ENCODE measurements around the gene COL6A5.

Gene COL6A5

DNA sequence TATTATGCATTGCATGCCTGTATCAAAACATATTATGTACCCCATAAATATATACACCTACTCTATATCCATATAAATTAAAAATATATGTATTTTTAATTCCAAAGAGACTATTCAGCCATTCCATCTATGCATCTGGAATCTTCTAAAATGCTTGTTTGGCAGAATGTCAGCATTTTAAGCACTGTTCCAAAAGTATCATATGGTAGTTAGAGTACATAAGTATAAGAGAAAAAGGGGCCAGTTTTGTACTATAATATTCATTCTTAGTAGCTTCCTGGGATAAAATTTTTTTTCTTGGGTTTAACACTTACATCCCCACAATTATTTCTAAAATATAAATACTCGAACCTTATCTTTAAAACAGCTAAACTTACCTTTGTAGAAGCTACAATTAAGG is 111.1 kb downstream of the COL6A5 start:
- DNase-seq, result no peak

DNA sequence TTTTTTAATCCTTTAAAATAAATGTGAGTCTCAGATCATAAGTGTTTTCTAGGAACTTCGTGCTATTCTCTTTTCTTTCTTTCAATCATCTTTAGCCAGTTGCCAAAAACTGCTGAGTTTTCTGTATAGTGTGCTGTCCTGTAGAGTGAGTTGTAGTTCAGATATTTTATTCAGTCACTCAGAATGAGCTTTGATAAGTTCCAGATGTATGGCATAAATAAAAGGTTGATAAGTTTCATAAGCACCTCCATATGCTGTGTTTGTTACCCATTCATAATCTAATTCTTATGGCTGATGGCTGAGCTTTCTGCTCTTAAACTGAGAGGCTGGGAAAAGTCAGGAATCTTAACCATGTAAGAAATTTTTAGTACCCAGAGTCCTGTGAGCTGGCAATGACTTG is 112.2 kb downstream of the COL6A5 start:
- DNase-seq, result no peak

DNA sequence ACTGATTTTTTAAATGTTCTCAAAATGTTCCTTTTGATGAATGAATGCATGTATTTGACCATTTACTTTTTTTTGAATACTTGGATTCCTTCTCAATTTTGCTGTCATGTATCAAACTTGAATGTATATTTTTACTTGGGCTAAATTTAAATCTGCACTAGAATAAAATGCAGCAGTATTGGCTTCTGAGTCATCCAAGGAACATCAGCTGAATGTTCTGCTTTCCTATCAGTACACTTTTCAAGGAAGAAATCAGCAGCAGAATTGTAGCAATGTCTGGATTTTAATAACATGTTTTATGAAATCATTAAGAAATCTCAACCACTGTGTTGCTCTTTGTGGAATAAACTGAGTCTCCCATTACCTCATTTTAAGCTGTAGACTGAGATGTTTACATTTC is 114.5 kb downstream of the COL6A5 start:
- no peak for DNase-seq

DNA sequence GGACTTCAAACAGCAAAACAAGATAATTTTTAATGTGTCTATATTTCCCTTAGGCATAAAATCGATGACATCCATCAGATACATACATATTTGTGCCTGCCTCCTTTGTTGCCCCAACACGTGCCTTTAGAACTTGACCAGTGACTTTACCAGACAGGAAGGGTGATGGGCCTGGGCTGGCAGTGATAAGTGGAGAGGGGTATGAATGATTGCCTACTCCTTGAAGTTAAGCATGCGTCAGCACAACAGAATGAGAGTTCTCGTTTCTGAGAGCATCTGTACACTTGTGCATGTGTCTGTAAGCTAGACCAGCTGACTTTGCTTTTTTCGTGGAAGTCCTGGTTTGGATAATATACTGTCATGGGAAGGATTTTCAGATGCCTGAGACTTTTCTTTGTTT is 116.6 kb downstream of the COL6A5 start:
- no peak for DNase-seq

DNA sequence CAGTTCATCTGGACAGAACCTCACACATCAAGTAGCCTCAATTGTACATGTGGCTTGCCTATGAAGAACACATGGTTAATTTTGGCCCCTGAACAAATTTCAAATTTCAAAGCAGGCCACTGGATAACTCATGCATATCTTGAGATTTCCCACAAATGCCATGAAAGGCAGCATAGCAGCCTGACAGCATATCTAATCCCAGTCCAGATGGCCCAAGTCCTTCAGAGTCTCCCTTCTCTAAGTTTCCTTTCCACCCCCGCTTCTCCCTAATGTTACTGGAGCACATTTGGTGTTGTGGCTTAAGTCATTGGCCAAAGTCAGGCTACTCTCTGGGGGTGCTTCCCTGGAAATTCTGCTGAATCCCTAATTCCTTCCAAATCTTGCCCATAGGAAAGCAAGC is 117.7 kb downstream of the COL6A5 start:
- DNase-seq, result no peak

DNA sequence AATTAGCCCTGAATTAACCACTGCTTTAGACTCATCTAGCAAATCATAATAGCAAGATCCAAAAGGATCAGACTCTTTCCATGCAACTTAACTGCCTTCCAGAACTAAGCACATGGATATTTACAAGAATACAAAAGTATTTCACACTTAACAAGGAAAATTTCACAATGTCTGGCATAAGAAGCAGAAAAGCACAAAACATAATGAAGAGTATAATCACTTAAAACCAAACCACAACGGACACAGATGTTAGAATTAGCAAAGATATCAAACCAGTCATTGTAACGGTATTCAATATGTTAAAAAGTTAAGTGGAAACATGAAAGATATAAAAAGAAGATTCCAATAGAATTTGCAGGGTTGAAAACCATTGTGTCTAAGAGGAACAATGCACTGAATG is 120.0 kb downstream of the COL6A5 start:
- no peak for DNase-seq

DNA sequence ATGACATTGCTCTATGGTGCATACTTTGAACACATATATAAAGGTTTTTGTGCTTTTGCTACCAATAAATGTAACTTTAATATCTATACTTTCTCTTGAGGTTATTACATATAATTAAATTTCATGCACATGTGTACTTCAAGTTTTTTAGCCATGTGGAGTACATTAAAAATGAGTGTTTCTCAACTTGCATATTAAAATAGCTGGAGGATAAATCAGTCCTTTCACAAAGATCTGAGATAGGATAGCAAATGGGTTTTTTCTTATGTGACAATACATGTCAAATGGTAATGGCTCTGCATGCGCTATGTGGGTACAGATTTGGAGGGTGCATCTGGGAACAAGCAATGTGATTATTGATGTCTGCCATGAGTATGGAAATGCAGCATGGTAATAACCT is 122.8 kb downstream of the COL6A5 start:
- DNase-seq, result no peak

DNA sequence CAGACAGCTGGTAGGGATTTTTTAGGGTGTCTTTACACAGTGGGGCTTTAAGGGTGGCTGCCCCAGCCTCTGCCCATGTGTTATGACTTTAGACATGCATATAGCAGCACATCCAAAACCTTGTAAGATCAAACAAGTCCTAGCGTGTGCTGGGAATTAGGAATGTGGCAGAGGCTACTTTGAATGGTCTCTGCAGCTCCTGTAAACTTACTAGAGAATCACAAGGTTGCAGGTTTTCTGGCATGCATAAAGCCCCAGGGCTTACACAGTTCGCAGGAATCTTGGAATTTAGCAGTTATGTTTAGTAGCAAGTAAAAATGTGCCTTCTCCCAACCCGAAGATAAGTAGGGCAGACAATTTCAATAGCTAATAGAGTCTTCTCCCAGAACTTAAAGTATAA is 124.7 kb downstream of the COL6A5 start:
- DNase-seq, result no peak

DNA sequence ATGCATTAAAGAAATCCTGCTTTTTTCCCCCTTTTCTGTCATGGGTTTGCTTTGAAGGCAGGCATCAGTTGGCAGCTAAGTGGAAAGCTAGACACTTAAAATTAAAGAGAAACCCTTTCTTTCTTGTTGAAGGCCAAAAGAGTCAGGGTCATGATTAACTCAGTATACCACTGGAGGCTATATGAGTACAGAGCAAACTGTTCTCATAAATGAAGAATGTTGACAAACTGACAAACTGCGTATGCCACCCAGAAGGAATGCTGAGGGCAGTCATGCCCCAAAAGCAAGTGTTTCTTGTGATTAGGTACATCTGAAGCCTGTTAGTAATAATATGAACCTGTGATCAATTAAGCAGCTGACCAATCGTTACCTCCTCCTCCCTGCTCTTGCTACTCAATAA is 127.9 kb downstream of the COL6A5 start:
- no peak for DNase-seq

DNA sequence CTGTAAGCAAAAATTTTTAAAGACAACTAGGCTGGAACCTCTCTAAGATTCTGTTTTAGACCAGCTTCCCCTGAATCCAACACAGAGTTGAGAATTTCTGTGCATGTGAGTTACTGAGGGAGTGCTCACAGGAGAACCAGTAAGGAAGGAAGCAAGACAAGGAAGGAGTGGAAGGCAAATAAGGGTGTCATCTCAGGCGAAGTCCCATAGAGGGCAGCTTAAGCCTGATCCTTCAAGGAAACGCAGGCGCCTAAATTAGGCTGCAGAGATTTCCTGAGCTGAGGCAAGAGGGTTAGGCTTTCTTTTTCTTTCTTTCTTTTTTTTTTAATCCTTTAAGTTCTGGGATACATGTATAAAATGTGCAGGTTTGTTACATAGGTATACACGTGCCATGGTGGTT is 135.3 kb downstream of the COL6A5 start:
- DNase-seq, result peak; percentile 60

DNA sequence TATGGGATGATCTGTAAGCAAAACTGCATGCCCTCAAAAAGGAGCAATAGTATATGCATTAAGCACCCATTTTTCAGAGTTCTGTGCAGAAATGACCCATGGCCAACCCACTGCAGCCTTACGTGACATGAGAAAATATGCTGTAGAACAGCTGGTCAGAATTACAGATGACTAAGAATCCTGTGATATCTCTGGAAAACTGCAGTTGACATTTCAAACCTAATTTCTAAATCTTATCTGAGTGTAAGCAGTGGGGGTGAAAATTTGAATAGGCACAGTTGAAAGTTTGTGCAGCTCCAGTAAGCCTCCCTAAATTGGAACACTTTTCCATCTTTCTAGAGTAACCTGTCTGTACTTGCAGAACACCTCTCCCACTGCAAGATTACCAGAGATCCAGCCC is 142.8 kb downstream of the COL6A5 start:
- no peak for DNase-seq

DNA sequence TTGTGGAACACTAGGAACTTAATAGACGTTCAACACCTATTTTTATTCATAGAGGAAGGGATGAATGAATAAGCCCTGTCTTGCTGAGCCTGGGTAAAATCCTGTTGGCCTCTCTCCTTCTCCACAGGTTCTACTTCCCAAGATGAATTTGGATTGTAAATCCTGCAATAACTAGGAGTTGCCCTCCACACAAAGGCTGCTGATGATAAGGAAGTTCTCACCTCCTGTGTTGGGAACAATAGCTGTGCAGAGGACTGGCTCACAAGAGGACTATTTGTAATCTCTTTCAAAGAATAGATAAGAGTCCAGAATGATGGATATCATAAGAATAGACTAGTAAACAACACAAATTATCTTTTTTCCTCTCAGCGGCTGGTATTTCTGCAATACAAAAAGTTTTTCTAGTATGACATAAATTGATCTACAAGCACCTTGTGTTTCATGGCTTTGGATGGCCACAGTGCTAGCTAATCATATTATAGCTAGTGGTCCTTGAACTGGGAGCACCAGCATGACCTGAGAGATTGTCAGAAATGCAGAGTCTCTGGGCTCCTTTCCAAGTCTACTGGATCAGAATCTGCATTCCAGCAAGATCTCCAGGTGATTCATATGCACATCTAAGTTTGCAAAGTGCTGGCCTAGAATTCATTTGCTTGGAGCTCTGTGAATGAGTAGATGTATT is 143.4 kb downstream of the COL6A5 start:
- DNase-seq, result no peak

DNA sequence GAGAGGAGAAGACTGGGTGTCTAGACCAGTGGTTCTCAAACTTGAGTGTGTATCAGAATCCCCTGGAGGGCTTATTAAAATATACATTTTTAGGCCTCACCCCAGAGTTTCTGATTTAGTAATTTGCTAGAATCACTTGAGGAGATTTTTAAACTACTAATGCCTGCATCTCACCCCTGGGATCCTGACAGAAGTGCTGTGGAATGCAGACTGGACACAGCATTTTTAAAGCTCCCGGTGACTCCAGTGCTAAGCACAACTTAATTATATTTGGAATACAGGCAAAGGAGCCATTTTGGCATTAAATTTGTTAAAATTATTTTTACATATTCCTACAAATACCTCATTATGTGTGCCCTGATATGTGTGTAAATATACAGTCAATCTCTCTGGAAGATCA is 144.8 kb downstream of the COL6A5 start:
- DNase-seq, result no peak

DNA sequence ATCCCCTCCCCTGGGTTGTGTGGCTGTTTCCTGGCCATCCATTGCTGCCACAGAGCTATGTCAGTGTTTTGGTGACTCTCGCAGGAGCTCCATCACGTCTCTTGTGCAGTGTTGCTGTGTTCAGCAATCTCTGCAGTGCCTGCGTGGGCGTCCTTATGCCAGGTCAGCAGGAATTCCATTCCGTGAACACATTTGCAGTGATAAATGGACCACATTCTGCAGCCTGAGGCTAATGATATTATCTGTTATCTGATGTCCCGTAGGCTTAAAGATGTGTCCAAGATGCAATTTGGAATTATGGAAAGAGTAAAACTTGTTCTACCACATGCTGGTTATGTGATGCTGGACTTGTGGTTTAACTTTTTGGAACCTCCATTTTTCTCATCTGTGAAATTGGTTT is 146.0 kb downstream of the COL6A5 start:
- no peak for DNase-seq

DNA sequence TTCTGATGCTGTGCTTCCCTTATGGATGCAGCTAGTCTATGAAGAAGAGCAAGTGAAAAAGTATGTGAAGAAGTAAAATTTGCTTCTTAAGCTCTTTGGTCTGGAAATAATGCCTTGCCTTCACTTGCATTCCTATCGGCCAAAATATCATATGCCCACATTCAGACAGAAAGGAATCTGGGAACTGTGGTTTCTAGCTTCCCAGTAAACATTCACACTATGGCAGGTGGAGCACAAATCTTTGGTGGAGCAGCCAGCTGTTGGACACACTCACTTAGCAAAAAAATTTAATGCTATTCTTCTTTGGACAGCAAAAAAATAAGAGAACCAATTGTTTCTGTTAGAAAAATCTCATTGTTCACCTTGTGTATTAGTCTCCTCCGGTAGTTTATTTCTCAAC is 159.2 kb downstream of the COL6A5 start:
- no peak for DNase-seq

DNA sequence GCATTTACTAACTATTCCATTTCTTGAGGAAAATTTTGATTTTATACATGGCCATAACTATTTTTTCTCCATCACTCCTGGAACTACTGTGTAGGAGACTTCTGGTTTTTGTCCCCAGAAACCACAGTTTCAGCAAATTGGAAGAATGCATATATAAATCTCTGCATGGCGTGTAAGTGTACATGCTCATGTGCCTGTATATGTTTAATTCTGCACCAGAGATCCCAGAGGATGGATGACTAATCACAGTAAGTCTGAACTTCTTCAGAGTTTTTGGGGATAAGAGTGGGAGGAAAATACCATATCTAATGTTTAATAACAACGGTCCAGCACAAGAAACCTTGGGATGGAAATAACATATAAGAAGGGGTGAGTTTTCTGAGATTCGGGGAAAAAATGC is 160.6 kb downstream of the COL6A5 start:
- DNase-seq, result no peak

DNA sequence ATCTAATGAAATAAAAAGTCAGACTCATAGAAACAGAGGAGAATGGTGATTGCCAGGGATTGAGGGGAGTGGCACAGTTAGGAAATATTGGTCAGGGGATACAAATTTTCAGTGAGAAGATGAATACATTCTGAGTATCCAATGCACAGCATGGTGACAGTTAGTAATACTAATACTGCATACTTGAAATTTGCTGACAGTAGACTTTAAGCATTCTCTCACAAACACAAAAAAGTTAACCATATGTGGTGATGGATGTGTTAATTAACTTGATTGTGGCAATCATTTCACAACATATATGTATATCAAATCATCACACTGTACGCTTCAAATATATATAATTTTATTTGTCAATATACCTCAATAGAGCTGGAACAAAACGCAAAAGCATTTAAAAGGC is 162.3 kb downstream of the COL6A5 start:
- DNase-seq, result no peak

DNA sequence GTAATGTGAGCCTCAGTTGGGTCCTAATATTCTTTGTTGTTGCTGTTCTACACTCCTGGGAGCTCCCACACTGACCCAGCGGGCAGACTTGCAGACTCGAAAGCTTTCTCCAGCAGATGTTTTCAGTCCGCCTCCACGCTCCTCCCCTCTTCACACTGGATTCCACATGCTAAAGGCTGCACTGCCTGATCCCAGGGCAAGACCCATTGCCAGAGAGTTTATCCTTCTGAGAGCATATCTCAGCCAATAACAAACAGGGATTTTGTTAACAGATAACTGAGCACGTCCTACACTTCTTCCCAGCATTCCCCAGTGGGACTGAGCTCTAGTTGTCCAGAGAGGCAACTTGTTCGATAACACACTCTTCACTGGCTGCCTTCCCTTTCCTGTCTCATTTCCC is 163.5 kb downstream of the COL6A5 start:
- DNase-seq, result peak; percentile 9

DNA sequence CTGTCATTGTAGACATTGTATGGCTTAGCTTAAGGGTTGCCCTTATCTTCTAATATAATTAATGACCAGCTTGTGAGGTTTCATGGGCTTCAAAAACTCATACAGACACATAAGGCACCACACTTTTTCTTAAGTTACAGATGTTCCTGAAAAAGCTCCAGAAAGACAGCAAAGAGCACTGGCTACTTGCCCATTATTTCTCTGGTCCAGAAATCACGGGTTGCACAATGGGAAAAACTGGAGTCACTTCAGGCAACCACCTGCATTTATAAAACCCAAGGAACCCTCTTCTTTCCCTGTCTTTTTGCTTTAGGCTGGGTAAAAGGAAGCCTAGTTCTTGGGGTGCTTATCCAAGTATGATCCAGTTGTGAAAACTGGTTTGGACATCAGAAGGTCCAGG is 169.2 kb downstream of the COL6A5 start:
- DNase-seq, result no peak

DNA sequence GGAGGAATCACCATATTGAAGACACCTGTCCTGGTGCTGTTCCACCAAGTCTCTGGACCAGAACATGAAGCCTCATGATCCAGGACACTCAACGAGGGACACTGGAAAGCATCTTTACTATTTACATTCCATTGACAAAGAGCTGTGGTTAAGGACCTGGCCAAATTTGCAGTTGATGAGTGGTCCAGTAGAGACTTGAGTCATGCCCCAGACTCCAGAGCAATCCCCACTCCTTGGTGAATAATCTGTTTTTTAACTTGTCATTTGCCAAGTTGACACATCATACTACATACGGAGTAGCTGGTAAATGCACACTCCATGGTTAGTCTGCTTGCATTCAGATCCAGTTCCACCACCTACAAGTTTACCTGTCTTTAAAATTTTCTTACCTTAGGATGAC is 170.3 kb downstream of the COL6A5 start:
- DNase-seq, result no peak

DNA sequence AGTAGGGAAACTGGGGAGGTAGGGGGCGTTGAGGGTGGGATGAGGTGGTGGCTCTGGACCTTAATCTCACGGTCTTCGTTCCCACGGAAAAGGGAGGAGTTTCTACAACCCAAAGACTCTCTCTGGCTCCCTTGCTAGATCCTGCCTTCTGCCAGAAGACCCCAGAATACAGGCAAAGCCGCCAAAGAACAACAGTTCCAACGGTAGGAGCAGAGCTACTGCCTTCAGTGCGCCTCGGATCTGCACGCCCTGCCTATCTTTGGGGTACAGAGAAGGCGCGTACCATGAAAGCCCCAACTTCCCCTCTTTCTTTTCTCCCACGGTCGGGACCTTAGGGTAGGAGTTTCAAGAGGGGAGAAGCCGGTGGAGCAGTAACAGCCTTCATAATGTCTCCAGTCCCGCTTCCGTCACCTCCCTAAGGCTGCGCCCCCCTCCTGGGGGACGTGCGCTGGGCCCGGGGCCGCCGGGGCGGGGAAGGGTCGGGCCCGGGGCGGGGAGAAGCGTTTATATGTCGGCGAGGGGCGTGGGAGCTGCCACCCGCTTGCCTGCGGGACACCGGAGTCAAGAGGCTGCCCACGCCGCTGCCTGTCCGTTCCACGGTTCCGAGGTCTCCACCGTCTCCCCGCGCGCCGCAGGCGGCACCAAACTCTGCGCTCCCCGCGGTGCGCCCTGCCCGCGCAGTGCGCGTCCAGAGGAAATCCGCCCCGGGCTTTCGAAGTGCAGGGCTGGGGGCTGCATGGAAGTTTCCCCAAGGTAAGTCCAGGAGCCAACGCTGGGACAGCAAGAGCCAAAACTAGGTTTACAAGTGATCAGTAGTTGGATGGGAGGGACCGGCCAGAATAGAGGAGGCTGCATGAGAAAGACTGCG is 171.4 kb downstream of the COL6A5 start, which contains the start of gene COL6A6:
Gene COL6A6, plus strand, starts transcription at position 533 of the 868 bp plus-strand sequence. CDS start 43,188 bp downstream, outside the sequence.
- no peak for DNase-seq

DNA sequence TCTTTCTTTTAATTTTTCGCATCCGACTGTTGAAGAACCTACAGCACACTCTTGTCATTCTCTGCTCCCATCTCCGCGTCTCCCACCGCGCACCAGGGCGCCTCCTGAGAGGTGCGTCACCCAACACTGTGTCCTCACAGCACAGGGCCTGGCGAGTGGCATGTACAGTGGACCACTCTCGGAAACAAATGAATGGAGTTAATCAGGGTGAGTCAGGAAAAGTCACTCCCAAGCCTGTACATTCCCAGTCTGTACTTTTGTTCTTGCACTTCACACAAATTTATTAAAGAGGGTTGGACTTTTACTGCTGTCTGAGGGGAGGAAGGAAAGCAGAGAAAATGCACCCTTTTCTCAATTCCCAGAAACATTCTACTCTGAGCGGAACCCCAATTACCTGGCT is 172.1 kb downstream of the COL6A5 start:
- no peak for DNase-seq

DNA sequence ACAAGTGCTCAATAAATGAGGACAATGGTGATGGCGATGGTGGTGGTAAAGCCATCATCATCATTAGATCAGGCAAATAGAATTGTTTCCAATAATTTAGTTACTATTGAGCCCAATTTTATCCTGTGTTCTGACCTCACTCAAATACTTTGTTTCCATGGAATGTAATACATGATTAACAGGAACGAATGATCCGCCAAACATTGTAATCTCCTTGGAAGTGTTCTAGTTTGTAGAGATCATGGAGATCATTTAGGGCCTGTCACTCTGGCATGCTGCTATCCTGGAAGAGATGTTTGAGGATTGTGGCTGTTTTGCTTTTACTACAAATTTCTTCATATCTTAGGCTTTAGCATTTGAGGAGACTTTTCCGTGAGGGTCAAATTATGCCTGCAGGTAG is 174.3 kb downstream of the COL6A5 start:
- no peak for DNase-seq

DNA sequence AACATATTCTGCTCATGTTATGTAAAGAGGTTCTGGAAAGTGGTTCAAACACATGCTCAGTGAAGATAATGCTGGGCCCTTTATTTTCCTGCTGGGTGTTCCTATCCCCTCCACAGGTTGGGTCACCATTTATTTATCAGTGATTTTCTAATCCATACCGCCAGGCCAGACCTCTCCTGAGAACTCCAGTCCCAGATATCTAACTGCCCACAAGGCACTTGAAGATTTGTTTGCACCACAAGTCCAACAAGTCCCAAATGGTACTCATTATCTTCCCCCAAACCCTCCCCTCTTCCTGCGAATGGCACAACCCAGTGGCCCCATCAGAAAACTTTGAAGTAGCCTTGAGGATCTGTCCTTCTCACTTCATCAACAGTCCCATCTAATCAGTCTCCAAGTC is 176.9 kb downstream of the COL6A5 start:
- DNase-seq, result no peak

DNA sequence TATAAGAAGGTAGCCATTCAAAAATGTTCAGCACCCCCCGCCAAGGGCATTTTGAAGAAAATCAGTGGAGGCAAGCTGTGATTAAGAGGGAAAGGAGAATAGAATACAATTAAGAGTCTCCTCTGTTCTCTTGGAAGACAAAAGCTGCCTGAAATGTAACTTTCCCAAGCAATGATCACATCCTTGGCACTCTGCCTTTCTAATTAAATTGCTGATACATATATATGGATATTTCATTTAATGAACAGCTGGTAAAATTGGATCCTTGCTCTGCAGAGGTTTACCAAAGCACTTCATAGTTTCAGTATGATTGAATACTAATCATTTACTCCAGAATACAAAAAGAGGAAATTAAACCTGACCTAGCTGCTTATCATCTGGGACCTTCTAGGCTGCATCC is 182.0 kb downstream of the COL6A5 start:
- no peak for DNase-seq

Measured in NCI-H82 (cell line).